ENCODE data around the gene TGFBI.
A peak's percentile ranks its signal among the peaks of the same experiment; 100 is the strongest.

The TGFBI gene

DNA sequence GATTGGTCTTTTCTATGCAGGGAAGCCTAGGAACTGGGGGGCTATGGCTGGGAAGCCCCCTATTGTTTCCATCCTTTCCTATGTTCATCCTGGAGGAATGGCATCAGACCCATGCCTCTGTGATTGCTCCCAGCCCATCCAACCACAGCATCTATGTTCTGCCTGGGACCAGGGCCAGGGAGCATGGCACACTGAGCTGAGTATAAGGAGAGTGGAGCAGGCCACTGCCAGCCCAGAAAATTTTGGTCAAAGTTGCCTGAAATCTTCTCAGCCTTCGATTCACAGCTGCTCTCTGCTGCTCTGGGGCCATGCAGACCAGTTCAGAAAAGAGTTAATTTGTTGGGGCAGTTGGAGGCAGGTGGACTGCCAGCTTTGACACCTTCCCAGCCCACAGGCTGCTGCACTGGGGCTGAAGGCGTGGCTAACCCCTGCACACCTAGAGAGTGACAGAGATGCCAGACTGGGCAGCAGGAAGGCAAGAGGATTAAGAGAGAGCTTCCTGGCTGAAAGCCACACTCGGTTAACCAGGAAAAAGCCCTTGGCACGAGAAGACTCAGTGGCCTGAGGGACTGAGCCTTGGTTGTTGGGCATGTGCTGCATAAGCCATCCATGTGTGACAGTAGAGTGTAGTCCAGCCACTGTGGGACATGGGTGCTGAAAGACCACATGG, 12.1 kb downstream of the TGFBI start:
- no CpG with 5 or more reads among the region's 4 CpGs for WGBS (ENCODE audit: extremely low coverage, insufficient coverage, insufficient read length)

GRCh38 chr5:136042156-136042555, 13.4 kb downstream of the TGFBI start:
- no CpG with 5 or more reads among the region's 1 CpG for WGBS (ENCODE audit: extremely low coverage, insufficient coverage, insufficient read length)
- no peak overlapping the region for H3K23ac ChIP-seq (ENCODE audit: low read length)

More for the DNA sequence above, 12.1 kb downstream of the TGFBI start:
- Histone ChIP-seq H2AFZ (ENCODE audit: insufficient read depth, low read length, poor library complexity) (no peak overlapping the region), H3K9ac (ENCODE audit: low read length) (no peak overlapping the region), H3K4me3 (ENCODE audit: low read depth, low read length) (no peak overlapping the region), H2BK12ac (ENCODE audit: low read length) (no peak overlapping the region), H3K23ac (ENCODE audit: low read length) (no peak overlapping the region), H3K27ac (ENCODE audit: low read depth, low read length) (peak overlapping the region; percentile 21), H4K8ac (ENCODE audit: low read depth, low read length) (no peak overlapping the region), H3K9me3 (ENCODE audit: insufficient read depth, low read depth, low read length) (peaks cover 3% of the 10 kb centered on the region), H4K91ac (ENCODE audit: low read depth, low read length) (no peak overlapping the region), H3K4me2 (ENCODE audit: low read length) (no peak overlapping the region), H3K14ac (ENCODE audit: low read length) (no peak overlapping the region), H3K36me3 (ENCODE audit: control insufficient read depth in 1 of 2, insufficient read depth in 2 of 2, low read length in 2 of 2) (peaks cover 53 to 75% of the 10 kb centered on the region in 2 experiments), H3K4ac (ENCODE audit: low read depth, low read length) (no peak overlapping the region), H2AK5ac (ENCODE audit: low read length) (no peak overlapping the region), H3K79me1 (ENCODE audit: low read length) (peaks cover 11% of the 10 kb centered on the region), H4K12ac (ENCODE audit: low read depth, low read length) (no peak overlapping the region), H3K18ac (ENCODE audit: low read length) (no peak overlapping the region), H3K79me2 (ENCODE audit: control insufficient read depth, insufficient read depth, low read length, poor library complexity) (no peaks in the 10 kb centered on the region), H2BK5ac (ENCODE audit: low read depth, low read length, poor library complexity) (no peak overlapping the region), H2BK120ac (ENCODE audit: insufficient read depth, low read length, poor library complexity) (no peak overlapping the region), H3K27me3 (ENCODE audit: insufficient read depth, low read length) (no peaks in the 10 kb centered on the region), H3K4me1 (ENCODE audit: control insufficient read depth in 1 of 2, insufficient read depth in 2 of 2, low read length in 2 of 2) (peaks cover 10 to 31% of the 10 kb centered on the region in 2 experiments)
- no peak for DNase-seq

DNA sequence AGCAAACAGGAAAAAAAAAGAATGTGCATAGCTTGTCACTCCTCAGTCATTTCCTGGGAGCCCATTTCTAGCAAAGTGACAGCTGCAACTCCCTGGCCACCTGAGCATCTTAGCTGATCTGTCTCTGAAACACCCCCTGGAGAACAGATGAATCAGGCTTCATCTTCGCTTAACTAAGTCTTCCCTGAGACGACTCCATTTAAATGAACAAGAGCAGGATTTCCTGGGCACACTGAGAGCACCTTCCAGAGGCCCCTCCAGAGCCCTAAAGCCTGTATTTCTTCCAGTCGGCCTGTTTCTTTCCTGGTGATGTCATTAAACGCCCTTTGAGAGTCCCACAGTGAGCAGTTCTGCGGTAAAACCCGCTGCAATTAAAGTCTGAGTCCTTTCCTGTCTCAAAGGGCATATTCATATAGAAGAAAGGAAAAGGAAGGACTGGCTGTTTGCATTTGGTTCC, 13.9 kb downstream of the TGFBI start:
- Histone ChIP-seq H3K27ac (ENCODE audit: low read depth, low read length) (peak overlapping the region; percentile 48), H3K79me2 (ENCODE audit: control insufficient read depth, insufficient read depth, low read length, poor library complexity) (no peaks in the 10 kb centered on the region), H3K9me3 (ENCODE audit: insufficient read depth, low read depth, low read length) (peaks cover 5% of the 10 kb centered on the region), H2BK5ac (ENCODE audit: low read depth, low read length, poor library complexity) (no peak overlapping the region), H2BK120ac (ENCODE audit: insufficient read depth, low read length, poor library complexity) (no peak overlapping the region), H3K4ac (ENCODE audit: low read depth, low read length) (no peak overlapping the region), H3K79me1 (ENCODE audit: low read length) (peaks cover 8% of the 10 kb centered on the region), H3K14ac (ENCODE audit: low read length) (no peak overlapping the region), H2BK12ac (ENCODE audit: low read length) (no peak overlapping the region), H4K8ac (ENCODE audit: low read depth, low read length) (no peak overlapping the region), H3K18ac (ENCODE audit: low read length) (no peak overlapping the region), H3K4me3 (ENCODE audit: low read depth, low read length) (no peak overlapping the region), H3K27me3 (ENCODE audit: insufficient read depth, low read length) (no peaks in the 10 kb centered on the region), H3K36me3 (ENCODE audit: control insufficient read depth in 1 of 2, insufficient read depth in 2 of 2, low read length in 2 of 2) (peaks cover 59 to 76% of the 10 kb centered on the region in 2 experiments), H3K4me2 (ENCODE audit: low read length) (no peak overlapping the region), H4K12ac (ENCODE audit: low read depth, low read length) (no peak overlapping the region), H3K9ac (ENCODE audit: low read length) (no peak overlapping the region), H3K23ac (ENCODE audit: low read length) (no peak overlapping the region), H4K91ac (ENCODE audit: low read depth, low read length) (no peak overlapping the region), H2AFZ (ENCODE audit: insufficient read depth, low read length, poor library complexity) (no peak overlapping the region), H2AK5ac (ENCODE audit: low read length) (no peak overlapping the region), H3K4me1 (ENCODE audit: control insufficient read depth in 1 of 2, insufficient read depth in 2 of 2, low read length in 2 of 2) (peaks cover 4 to 23% of the 10 kb centered on the region in 2 experiments)
- WGBS (ENCODE audit: extremely low coverage, insufficient coverage, insufficient read length), result no CpG with 5 or more reads among the region's 6 CpGs
- no peak for DNase-seq

More at GRCh38 chr5:136042156-136042555, 13.4 kb downstream of the TGFBI start:
- peaks cover 59 to 76% of the 10 kb centered on the region in 2 experiments for H3K36me3 ChIP-seq (ENCODE audit: control insufficient read depth in 1 of 2, insufficient read depth in 2 of 2, low read length in 2 of 2)
- H3K4me2 ChIP-seq (ENCODE audit: low read length), result no peak overlapping the region
- H2AFZ ChIP-seq (ENCODE audit: insufficient read depth, low read length, poor library complexity), result no peak overlapping the region
- H3K14ac ChIP-seq (ENCODE audit: low read length), result no peak overlapping the region
- no peak overlapping the region for H3K4ac ChIP-seq (ENCODE audit: low read depth, low read length)
- H3K79me2 ChIP-seq (ENCODE audit: control insufficient read depth, insufficient read depth, low read length, poor library complexity), result no peaks in the 10 kb centered on the region
- peaks cover 3% of the 10 kb centered on the region for H3K9me3 ChIP-seq (ENCODE audit: insufficient read depth, low read depth, low read length)
- H3K27ac ChIP-seq (ENCODE audit: low read depth, low read length), result peak overlapping the region; percentile 49
- peaks cover 8 to 25% of the 10 kb centered on the region in 2 experiments for H3K4me1 ChIP-seq (ENCODE audit: control insufficient read depth in 1 of 2, insufficient read depth in 2 of 2, low read length in 2 of 2)
- no peak overlapping the region for H3K4me3 ChIP-seq (ENCODE audit: low read depth, low read length)
- H2AK5ac ChIP-seq (ENCODE audit: low read length), result no peak overlapping the region
- no peak overlapping the region for H4K12ac ChIP-seq (ENCODE audit: low read depth, low read length)
- no peak for DNase-seq
- H2BK12ac ChIP-seq (ENCODE audit: low read length), result no peak overlapping the region
- no peak overlapping the region for H3K9ac ChIP-seq (ENCODE audit: low read length)
- peaks cover 9% of the 10 kb centered on the region for H3K79me1 ChIP-seq (ENCODE audit: low read length)
- no peak overlapping the region for H4K91ac ChIP-seq (ENCODE audit: low read depth, low read length)
- no peaks in the 10 kb centered on the region for H3K27me3 ChIP-seq (ENCODE audit: insufficient read depth, low read length)
- H3K18ac ChIP-seq (ENCODE audit: low read length), result no peak overlapping the region
- H4K8ac ChIP-seq (ENCODE audit: low read depth, low read length), result peak overlapping the region; percentile 40
- H2BK120ac ChIP-seq (ENCODE audit: insufficient read depth, low read length, poor library complexity), result no peak overlapping the region
- no peak overlapping the region for H2BK5ac ChIP-seq (ENCODE audit: low read depth, low read length, poor library complexity)

DNA sequence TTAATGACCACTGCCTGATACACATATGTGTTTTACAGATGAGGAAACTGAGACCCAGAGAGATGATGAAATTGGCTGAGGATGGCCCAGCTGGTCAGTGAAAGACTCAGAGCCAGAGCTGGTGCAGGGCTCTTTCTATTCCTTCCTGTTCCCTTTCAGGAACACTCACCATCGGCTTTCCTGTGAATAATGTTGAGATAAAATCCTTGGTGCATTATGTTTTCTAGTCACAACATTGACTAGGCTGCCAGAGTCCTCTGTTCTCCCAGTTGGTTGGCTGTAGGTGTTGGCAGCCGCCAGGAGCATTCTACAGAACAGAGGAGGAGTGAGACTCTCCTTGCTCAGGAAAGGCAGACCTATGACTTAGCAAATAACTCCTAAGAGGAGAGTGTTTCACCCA, 14.8 kb downstream of the TGFBI start:
- DNase-seq, result no peak
- Histone ChIP-seq H3K18ac (ENCODE audit: low read length) (peak overlapping the region; percentile 8), H3K14ac (ENCODE audit: low read length) (no peak overlapping the region), H3K79me2 (ENCODE audit: control insufficient read depth, insufficient read depth, low read length, poor library complexity) (no peaks in the 10 kb centered on the region), H3K4me1 (ENCODE audit: control insufficient read depth in 1 of 2, insufficient read depth in 2 of 2, low read length in 2 of 2) (peaks cover 4 to 23% of the 10 kb centered on the region in 2 experiments), H3K4me3 (ENCODE audit: low read depth, low read length) (no peak overlapping the region), H2AK5ac (ENCODE audit: low read length) (no peak overlapping the region), H3K79me1 (ENCODE audit: low read length) (peaks cover 8% of the 10 kb centered on the region), H3K4me2 (ENCODE audit: low read length) (no peak overlapping the region), H3K23ac (ENCODE audit: low read length) (no peak overlapping the region), H3K27ac (ENCODE audit: low read depth, low read length) (peak overlapping the region; percentile 28), H3K4ac (ENCODE audit: low read depth, low read length) (no peak overlapping the region), H4K91ac (ENCODE audit: low read depth, low read length) (peak overlapping the region; percentile 20), H2BK12ac (ENCODE audit: low read length) (no peak overlapping the region), H2BK120ac (ENCODE audit: insufficient read depth, low read length, poor library complexity) (peak overlapping the region; percentile 50), H2AFZ (ENCODE audit: insufficient read depth, low read length, poor library complexity) (no peak overlapping the region), H4K8ac (ENCODE audit: low read depth, low read length) (no peak overlapping the region), H3K9ac (ENCODE audit: low read length) (no peak overlapping the region), H3K36me3 (ENCODE audit: control insufficient read depth in 1 of 2, insufficient read depth in 2 of 2, low read length in 2 of 2) (peaks cover 58 to 79% of the 10 kb centered on the region in 2 experiments), H4K12ac (ENCODE audit: low read depth, low read length) (no peak overlapping the region), H3K9me3 (ENCODE audit: insufficient read depth, low read depth, low read length) (peaks cover 5% of the 10 kb centered on the region), H3K27me3 (ENCODE audit: insufficient read depth, low read length) (no peaks in the 10 kb centered on the region), H2BK5ac (ENCODE audit: low read depth, low read length, poor library complexity) (peak overlapping the region; percentile 12)
- no CpG with 5 or more reads among the region's 2 CpGs for WGBS (ENCODE audit: extremely low coverage, insufficient coverage, insufficient read length)
